CD4-positive, alpha-beta T cell treated with Interleukin-2 at 100 ng/mL for 4 hours (primary cell): ENCODE measurements around the gene IMPDH1.
A peak's percentile ranks its signal among the peaks of the same experiment; 100 is the strongest.

Experiments used
- DNase-seq: peaks from one replicate; pipeline ENCODE4 v3.0.0-alpha.2; 2020; ENCODE audit warnings: low spot score

The IMPDH1 gene

GRCh38 chr7:128405471-128406313 is 4.1 kb downstream of the IMPDH1 start:
- DNase-seq = peak; percentile 54

GRCh38 chr7:128404886-128405470 is 4.8 kb downstream of the IMPDH1 start:
- DNase-seq = no peak

GRCh38 chr7:128404143-128404681 is 5.6 kb downstream of the IMPDH1 start:
- DNase-seq = no peak

GRCh38 chr7:128403676-128404075 is 6.1 kb downstream of the IMPDH1 start:
- no peak for DNase-seq

- DNase-seq = no peak
Observed at GRCh38 chr7:128402356-128402755, 7.4 kb downstream of the IMPDH1 start.

GRCh38 chr7:128400566-128400965 is 9.2 kb downstream of the IMPDH1 start:
- DNase-seq = no peak

GRCh38 chr7:128399991-128400390 is 9.8 kb downstream of the IMPDH1 start:
- no peak for DNase-seq

- no peak for DNase-seq
Observed at GRCh38 chr7:128398841-128399135, 11.0 kb downstream of the IMPDH1 start.

- peak; percentile 47 for DNase-seq
Observed at GRCh38 chr7:128398016-128398840, 11.6 kb downstream of the IMPDH1 start.

- no peak for DNase-seq
Observed at GRCh38 chr7:128396357-128396756, 13.4 kb downstream of the IMPDH1 start.

- no peak for DNase-seq
Observed at GRCh38 chr7:128395748-128396147, 14.0 kb downstream of the IMPDH1 start.

- no peak for DNase-seq
Observed at GRCh38 chr7:128394904-128395496, 14.8 kb downstream of the IMPDH1 start.

GRCh38 chr7:128393526-128394330 is 16.1 kb downstream of the IMPDH1 start:
- DNase-seq = no peak

- no peak for DNase-seq
Observed at GRCh38 chr7:128392446-128393327, 17.1 kb downstream of the IMPDH1 start.

GRCh38 chr7:128391805-128392204 is 18.0 kb downstream of the IMPDH1 start:
- no peak for DNase-seq

- DNase-seq = no peak
Observed at GRCh38 chr7:128390871-128391565, 18.8 kb downstream of the IMPDH1 start.

- no peak for DNase-seq
Observed at GRCh38 chr7:128389618-128390329, 20.0 kb downstream of the IMPDH1 start.

GRCh38 chr7:128389085-128389617 is 20.6 kb downstream of the IMPDH1 start:
- no peak for DNase-seq

- DNase-seq = no peak
Observed at GRCh38 chr7:128388145-128388485, 21.7 kb downstream of the IMPDH1 start.
